Ovary (tissue), 3 donors: ENCODE data around the gene TNK1.

Experiments used
- CTCF ChIP-seq, 3 donors: fragments of 450-650 bp in 2 of 3; fragments of 200-600 bp in 1 of 3; IDR thresholded peaks; one replicate each; pipeline versions ENCODE4 v1.5.1 to v1.8.0; 2016 to 2022; ENCODE audit warnings: antibody characterized with exemption in 3 of 3, mild to moderate bottlenecking in 1 of 3
- POLR2A ChIP-seq: fragments of 450-650 bp; IDR thresholded peaks from one replicate; pipeline ENCODE4 v1.6.1; 2017; ENCODE audit warnings: antibody characterized with exemption, mild to moderate bottlenecking, moderate library complexity
- donor health status: DM: no; HTN: no; CAD: no.

GRCh38 chr17:7407082-7407481 lies 26.2 kb downstream of the TNK1 start:
- TF ChIP-seq CTCF (IDR thresholded peaks at IDR 0.05) = no peak
- TF ChIP-seq POLR2A = no peak
